ENCODE measurements around the gene NAV2.

Gene NAV2

GRCh38 chr11:19946681-19947080 is 234.0 kb downstream of the NAV2 start:
- no peak for DNase-seq
- no peak overlapping the region for H3K4me3 Mint-ChIP-seq
- H3K4me1 Mint-ChIP-seq = peaks cover 11% of the 10 kb centered on the region
- peaks cover 4% of the 10 kb centered on the region for H3K27me3 Mint-ChIP-seq (ENCODE audit: low read depth, poor library complexity)
- H3K9me3 Mint-ChIP-seq = no peaks in the 10 kb centered on the region
- H3K27ac Mint-ChIP-seq = no peak overlapping the region
- TF ChIP-seq CTCF (IDR thresholded peaks at IDR 0.05) = no peak
- H3K36me3 Mint-ChIP-seq (ENCODE audit: low read depth) = no peaks in the 10 kb centered on the region

DNA sequence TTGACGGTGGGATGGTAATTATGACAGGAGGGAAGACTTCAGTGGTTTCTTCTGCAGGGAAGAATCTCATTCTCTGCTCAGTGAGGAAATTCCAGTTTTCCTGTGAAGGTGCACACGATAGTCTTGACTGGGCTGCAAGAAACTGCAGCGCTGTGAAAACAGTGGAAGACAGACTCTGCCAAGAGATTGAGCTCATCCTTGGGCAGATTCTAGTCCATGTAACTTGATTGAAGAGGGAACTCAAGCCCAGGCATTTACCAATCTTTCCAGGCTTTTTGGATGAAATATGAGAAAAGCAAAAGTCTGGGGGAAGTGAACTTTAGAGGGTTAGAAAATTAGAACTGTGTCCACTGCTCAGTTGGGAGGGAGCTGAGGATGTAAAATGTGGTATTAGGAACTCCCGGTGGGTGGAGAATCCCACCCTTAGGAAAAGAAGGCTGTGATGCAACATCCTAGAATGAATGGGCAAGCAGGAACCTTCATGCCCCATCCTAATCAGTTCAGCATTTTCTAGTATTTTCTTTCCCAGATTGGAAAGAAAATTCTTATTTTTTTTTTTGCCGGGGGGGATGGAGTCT is 235.0 kb downstream of the NAV2 start:
- H3K27me3 Mint-ChIP-seq (ENCODE audit: low read depth, poor library complexity) = peaks cover 4% of the 10 kb centered on the region
- no peak overlapping the region for H3K4me3 Mint-ChIP-seq
- H3K9me3 Mint-ChIP-seq = no peaks in the 10 kb centered on the region
- H3K4me1 Mint-ChIP-seq = peaks cover 17% of the 10 kb centered on the region
- no peak overlapping the region for H3K27ac Mint-ChIP-seq
- no peak for TF ChIP-seq CTCF (IDR thresholded peaks at IDR 0.05)
- no peaks in the 10 kb centered on the region for H3K36me3 Mint-ChIP-seq (ENCODE audit: low read depth)
- DNase-seq = no peak

GRCh38 chr11:19949606-19950005 is 237.0 kb downstream of the NAV2 start:
- H3K4me3 Mint-ChIP-seq = no peak overlapping the region
- no peak for TF ChIP-seq CTCF (IDR thresholded peaks at IDR 0.05)
- DNase-seq = no peak

DNA sequence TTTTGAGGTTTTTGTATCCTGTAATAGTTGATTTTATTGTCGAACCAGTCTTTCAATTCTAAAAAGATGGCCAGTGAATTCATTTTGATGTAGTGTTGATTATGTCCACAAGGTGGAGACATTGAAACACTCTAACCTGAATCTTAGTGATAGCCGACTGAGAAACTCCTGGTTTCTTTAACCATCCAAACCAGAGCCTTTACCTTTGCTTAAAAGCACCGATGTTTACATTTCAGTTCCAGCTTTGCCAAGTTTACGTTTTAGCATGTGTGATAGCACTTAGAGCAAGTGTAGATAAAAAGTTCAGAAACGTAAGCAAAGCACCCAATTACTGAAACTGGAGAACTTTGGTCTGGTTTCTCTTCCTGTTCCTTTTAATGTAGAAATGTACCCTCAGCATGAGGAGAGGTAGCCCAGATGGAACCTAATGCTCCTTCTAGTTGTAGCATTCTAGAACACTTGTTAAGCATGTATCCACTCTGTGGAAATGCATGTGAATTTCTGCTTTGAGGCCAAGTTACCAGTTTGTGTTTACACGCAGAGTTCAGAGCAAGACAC is 239.0 kb downstream of the NAV2 start:
- no peaks in the 10 kb centered on the region for H3K9me3 Mint-ChIP-seq
- DNase-seq = peak; percentile 32
- H3K4me3 Mint-ChIP-seq = no peak overlapping the region
- TF ChIP-seq CTCF (IDR thresholded peaks at IDR 0.05) = peak; percentile 65
- peaks cover 45% of the 10 kb centered on the region for H3K4me1 Mint-ChIP-seq
- H3K27ac Mint-ChIP-seq = no peak overlapping the region
- H3K36me3 Mint-ChIP-seq (ENCODE audit: low read depth) = no peaks in the 10 kb centered on the region
- no peaks in the 10 kb centered on the region for H3K27me3 Mint-ChIP-seq (ENCODE audit: low read depth, poor library complexity)

More at GRCh38 chr11:19949606-19950005, 237.0 kb downstream of the NAV2 start:
- Mint-ChIP-seq H3K9me3 (no peaks in the 10 kb centered on the region), H3K4me1 (peaks cover 36% of the 10 kb centered on the region), H3K27me3 (ENCODE audit: low read depth, poor library complexity) (peaks cover 4% of the 10 kb centered on the region), H3K36me3 (ENCODE audit: low read depth) (no peaks in the 10 kb centered on the region), H3K27ac (no peak overlapping the region)

DNA sequence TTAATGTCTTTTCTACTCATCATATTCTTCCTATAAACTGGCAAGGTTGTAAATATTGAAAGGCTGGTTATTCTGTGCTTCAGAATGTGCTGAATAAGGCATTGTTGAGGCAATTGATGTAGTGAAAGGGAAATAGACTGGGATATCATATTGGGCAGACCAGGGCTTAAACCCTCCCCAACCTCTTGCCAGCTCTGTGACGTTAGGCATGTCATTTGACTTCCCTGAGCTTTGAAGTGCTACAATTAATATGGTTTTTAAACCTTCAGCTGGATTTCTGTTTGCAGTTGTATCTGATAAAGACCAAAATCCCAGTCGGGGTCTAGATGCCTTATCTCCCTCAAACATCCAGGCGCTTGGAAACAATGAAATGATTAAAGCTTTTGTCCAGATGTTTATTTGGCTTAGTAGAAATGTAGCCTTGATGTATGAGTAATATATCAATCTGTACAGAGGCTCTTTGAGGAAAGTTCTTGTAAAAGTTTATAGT is 239.5 kb downstream of the NAV2 start:
- no peak for DNase-seq
- Mint-ChIP-seq H3K27me3 (ENCODE audit: low read depth, poor library complexity) (no peaks in the 10 kb centered on the region), H3K4me1 (peaks cover 45% of the 10 kb centered on the region), H3K36me3 (ENCODE audit: low read depth) (no peaks in the 10 kb centered on the region), H3K4me3 (no peak overlapping the region), H3K27ac (no peak overlapping the region), H3K9me3 (no peaks in the 10 kb centered on the region)
- TF ChIP-seq CTCF (IDR thresholded peaks at IDR 0.05) = no peak

GRCh38 chr11:19952911-19953310 is 240.3 kb downstream of the NAV2 start:
- no peak overlapping the region for H3K4me3 Mint-ChIP-seq
- no peak for TF ChIP-seq CTCF (IDR thresholded peaks at IDR 0.05)
- H3K27ac Mint-ChIP-seq = no peak overlapping the region

More at GRCh38 chr11:19952911-19953310, 240.3 kb downstream of the NAV2 start:
- no peaks in the 10 kb centered on the region for H3K9me3 Mint-ChIP-seq
- H3K36me3 Mint-ChIP-seq (ENCODE audit: low read depth) = no peaks in the 10 kb centered on the region
- H3K4me1 Mint-ChIP-seq = peaks cover 53% of the 10 kb centered on the region
- DNase-seq = no peak
- H3K27me3 Mint-ChIP-seq (ENCODE audit: low read depth, poor library complexity) = no peaks in the 10 kb centered on the region
